Esophagus squamous epithelium (tissue), 5 donors: ENCODE data around the gene CDC25B. TPM values are rescaled to one million over a fixed set of nuclear protein-coding genes. Genes with fewer than 3 reads are reported as not detected.

Source experiments
- DNase-seq: peaks from one replicate; lab custom pipeline; 2025; lab: John Stamatoyannopoulos, UW
- H3K27ac ChIP-seq, 4 donors: fragments of 200-600 bp; sonication (generic); one replicate each; pipeline ENCODE4 v1.5.1; 2016 to 2019; ENCODE audit warnings: mild to moderate bottlenecking in 1 of 4
- H3K27me3 ChIP-seq, 4 donors: fragments of 200-600 bp; sonication (generic); 1 replicate in 3 of 4; 2 replicates in 1 of 4; pipeline versions ENCODE4 v1.5.1 to v1.6.0; 2017 to 2021; ENCODE audit warnings: antibody characterized with exemption in 1 of 4
- H3K36me3 ChIP-seq, 3 donors: fragments of 200-600 bp; sonication (generic); one replicate each; pipeline ENCODE4 v1.5.1; 2016 to 2019
- H3K4me1 ChIP-seq, 3 donors: fragments of 200-600 bp; sonication (generic); one replicate each; pipeline ENCODE4 v1.5.1; 2017 to 2019
- H3K4me3 ChIP-seq, 4 donors: fragments of 200-600 bp; sonication (generic); 1 replicate in 3 of 4; 2 replicates in 1 of 4; pipeline ENCODE4 v1.5.1; 2016 to 2019; ENCODE audit warnings: mild to moderate bottlenecking in 2 of 4, moderate library complexity in 1 of 4
- H3K9me3 ChIP-seq, 3 donors: fragments of 200-600 bp; sonication (generic); one replicate each; pipeline ENCODE4 v1.5.1; 2016 to 2019
- POLR2A ChIP-seq, 4 donors: fragments of 450-650 bp; IDR thresholded peaks; one replicate each; pipeline ENCODE4 v1.6.1; 2017; ENCODE audit warnings: antibody characterized with exemption in 4 of 4, mild to moderate bottlenecking in 4 of 4, moderate library complexity in 3 of 4
- WGBS, 2 donors: methylation state at CpG; one replicate each; pipeline ENCODE4 v1.1.5; 2018; 5-methylcytosine and 5-hydroxymethylcytosine counted together
- intact Hi-C: fragments of 100-400 bp; cut with DNase I; formaldehyde crosslinking; loops from one replicate; pipeline ENCODE4 v1.15.0; 2022
- total RNA-seq, 4 donors: library from RNA; depleted of rRNA; stranded (reverse); fragments of >200 nt; gene quantifications; one replicate each; pipeline ENCODE4 v1.1.0, GENCODE V29; 2016
- TF ChIP-seq, protein P1 (sequence below), 6 experiments: fragments of 450-650 bp in 4 of 6; fragments of 200-600 bp in 2 of 6; sonication (generic) in 2 of 6; IDR thresholded peaks; one replicate each; pipeline ENCODE4 v1.5.1; 2016 to 2019; ENCODE audit warnings: antibody characterized with exemption in 6 of 6, mild to moderate bottlenecking in 4 of 6, moderate library complexity in 4 of 6
- donor health status: DM: yes; HTN: yes; CAD: no.

Gene CDC25B
- total RNA-seq, 4 donors from 2014 or later = 15.6 to 26.2 (median 18.1) TPM

DNA sequence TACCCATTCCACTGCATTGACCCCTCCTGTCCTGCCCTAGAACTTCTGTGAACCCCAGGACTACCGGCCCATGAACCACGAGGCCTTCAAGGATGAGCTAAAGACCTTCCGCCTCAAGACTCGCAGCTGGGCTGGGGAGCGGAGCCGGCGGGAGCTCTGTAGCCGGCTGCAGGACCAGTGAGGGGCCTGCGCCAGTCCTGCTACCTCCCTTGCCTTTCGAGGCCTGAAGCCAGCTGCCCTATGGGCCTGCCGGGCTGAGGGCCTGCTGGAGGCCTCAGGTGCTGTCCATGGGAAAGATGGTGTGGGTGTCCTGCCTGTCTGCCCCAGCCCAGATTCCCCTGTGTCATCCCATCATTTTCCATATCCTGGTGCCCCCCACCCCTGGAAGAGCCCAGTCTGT lies 8.7 kb downstream of the CDC25B start:
- intact Hi-C loops = no loop called here
- TF ChIP-seq POLR2A (IDR thresholded peaks at IDR 0.05) = no peak
- no peaks in the 10 kb centered on the region for H3K9me3 ChIP-seq
- no peak overlapping the region for H3K4me3 ChIP-seq
- peak overlapping the region; percentile 68 to 97 (median 94) for H3K27ac ChIP-seq
- 82% methylated on average over 7 of the region's 11 CpGs; no CpG with 5 or more reads in 1 of the 2 donors for WGBS, 2 donors
- H3K4me1 ChIP-seq = peaks cover 48 to 90% (median 56%) of the 10 kb centered on the region in 3 donors
- peaks cover 9 to 53% (median 50%) of the 10 kb centered on the region in 3 donors for H3K36me3 ChIP-seq
- DNase-seq = no peak
- H3K27me3 ChIP-seq = no peaks in the 10 kb centered on the region

DNA sequence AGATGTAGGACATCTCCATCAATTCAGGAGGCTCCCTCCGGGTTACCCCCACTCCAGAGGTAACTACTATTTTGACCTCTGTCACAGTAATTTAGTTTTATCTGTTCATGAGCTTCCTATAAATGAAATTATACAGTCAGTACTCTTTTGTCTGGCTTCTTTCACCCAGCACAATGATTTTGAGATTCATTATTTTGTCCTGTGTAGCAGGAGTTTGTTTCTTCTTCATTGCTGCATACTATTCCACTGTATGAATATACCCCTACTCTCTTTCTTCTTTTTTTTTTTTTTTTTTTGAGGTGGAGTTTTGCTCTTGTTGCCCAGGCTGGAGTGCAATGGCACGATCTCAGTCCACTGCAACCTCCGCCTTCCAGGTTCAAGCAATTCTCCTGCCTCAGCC lies 12.4 kb downstream of the CDC25B start:
- Histone ChIP-seq H3K27me3 (no peaks in the 10 kb centered on the region), H3K9me3 (no peaks in the 10 kb centered on the region), H3K36me3 (peaks cover 0 to 20% (median 13%) of the 10 kb centered on the region in 3 donors), H3K27ac (peak overlapping the region; percentile 82 to 97 (median 94)), H3K4me1 (peaks cover 58 to 94% (median 78%) of the 10 kb centered on the region in 3 donors), H3K4me3 (peak overlapping the region in 1 of 4 donors; percentile 53)
- no peak for DNase-seq
- TF ChIP-seq, protein P1, sequence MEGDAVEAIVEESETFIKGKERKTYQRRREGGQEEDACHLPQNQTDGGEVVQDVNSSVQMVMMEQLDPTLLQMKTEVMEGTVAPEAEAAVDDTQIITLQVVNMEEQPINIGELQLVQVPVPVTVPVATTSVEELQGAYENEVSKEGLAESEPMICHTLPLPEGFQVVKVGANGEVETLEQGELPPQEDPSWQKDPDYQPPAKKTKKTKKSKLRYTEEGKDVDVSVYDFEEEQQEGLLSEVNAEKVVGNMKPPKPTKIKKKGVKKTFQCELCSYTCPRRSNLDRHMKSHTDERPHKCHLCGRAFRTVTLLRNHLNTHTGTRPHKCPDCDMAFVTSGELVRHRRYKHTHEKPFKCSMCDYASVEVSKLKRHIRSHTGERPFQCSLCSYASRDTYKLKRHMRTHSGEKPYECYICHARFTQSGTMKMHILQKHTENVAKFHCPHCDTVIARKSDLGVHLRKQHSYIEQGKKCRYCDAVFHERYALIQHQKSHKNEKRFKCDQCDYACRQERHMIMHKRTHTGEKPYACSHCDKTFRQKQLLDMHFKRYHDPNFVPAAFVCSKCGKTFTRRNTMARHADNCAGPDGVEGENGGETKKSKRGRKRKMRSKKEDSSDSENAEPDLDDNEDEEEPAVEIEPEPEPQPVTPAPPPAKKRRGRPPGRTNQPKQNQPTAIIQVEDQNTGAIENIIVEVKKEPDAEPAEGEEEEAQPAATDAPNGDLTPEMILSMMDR (IDR thresholded peaks at IDR 0.05) = no peak
- TF ChIP-seq POLR2A (IDR thresholded peaks at IDR 0.05) = no peak
- intact Hi-C loops = no loop called here
- WGBS, 2 donors = 80 to 89% methylated on average over 3 of the region's 3 CpGs

DNA sequence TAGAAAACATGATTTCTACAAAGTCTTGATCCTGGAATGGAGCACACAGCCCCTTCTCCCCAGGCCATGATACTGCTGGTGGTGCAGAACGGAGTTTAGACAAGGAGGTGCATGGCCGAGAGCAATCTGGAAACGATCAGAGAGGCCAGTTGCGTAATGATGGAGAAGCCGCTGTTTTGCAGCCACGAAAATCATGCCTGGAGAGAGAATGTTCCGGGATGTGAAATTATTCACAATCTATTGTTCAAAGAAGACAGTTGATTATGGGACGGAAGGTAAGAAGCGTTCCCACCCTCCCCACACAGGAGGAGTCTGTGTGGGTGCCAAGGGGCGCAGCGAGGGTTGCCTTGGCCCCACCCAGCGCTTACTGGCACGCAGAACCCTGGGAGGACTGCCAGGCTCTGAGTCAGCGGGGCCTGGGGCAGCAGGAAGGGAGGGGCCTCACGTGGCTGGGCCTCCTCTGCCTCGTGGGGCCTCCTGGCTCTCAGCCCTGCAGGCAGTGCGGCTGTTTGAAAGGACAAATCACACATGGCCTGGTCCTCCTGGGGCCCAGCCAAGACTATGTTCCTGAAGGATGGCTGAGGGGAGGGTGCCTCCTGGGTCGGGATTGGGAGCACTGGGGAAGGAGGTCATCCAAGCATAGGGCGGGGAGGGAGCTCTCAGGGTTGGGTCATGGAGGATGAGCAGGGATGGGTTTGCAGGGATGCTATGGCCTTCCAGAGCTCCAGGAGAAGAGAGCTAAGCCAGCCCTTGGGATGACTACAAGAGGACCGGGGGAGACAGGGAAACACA lies 15.6 kb downstream of the CDC25B start:
- peak overlapping the region; percentile 78 to 95 (median 92) for H3K27ac ChIP-seq
- no peaks in the 10 kb centered on the region for H3K36me3 ChIP-seq
- peak; percentile 72 for DNase-seq
- peaks cover 38 to 90% (median 50%) of the 10 kb centered on the region in 3 donors for H3K4me1 ChIP-seq
- 4 to 8% methylated on average over 9 to 18 of the region's 20 CpGs for WGBS, 2 donors
- no peaks in the 10 kb centered on the region for H3K27me3 ChIP-seq
- peak overlapping the region in 3 of 4 donors; percentile 33 to 64 (median 37) for H3K4me3 ChIP-seq
- intact Hi-C loops = no loop called here
- H3K9me3 ChIP-seq = no peaks in the 10 kb centered on the region
- TF ChIP-seq POLR2A (IDR thresholded peaks at IDR 0.05) = peak in 2 of 4 donors; percentile 68 to 72
- TF ChIP-seq, protein P1 (IDR thresholded peaks at IDR 0.05) = no peak

DNA sequence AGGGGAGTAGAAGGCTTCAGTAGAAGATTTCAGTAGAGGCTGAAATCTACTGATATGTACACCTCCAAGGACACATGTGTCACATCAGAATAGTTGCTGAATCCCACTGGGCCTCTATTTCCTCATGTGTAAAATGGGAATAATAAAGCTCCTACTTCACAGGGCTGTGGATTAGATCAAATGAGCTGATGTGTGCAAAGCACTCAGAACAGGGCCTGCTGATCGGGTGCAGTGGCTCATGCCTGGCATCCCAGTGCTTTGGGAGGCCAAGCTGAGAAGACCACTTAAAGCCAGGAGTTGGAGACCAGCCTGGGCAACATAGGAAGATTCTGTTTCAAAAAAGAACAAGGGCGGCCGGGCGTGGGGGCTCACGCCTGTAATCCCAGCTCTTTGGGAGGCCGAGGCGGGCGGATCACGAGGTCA lies 16.2 kb downstream of the CDC25B start:
- DNase-seq = no peak
- H3K9me3 ChIP-seq = no peaks in the 10 kb centered on the region
- TF ChIP-seq POLR2A (IDR thresholded peaks at IDR 0.05) = no peak
- TF ChIP-seq, protein P1 (IDR thresholded peaks at IDR 0.05) = peak in 1 of 6 experiments; percentile 5
- WGBS, 2 donors = 85 to 95% methylated on average over 2 to 9 of the region's 9 CpGs
- peak overlapping the region; percentile 78 to 95 (median 92) for H3K27ac ChIP-seq
- peak overlapping the region in 1 of 4 donors; percentile 64 for H3K4me3 ChIP-seq
- peaks cover 32 to 84% (median 44%) of the 10 kb centered on the region in 3 donors for H3K4me1 ChIP-seq
- no peaks in the 10 kb centered on the region for H3K27me3 ChIP-seq
- intact Hi-C loops = no loop called here
- no peaks in the 10 kb centered on the region for H3K36me3 ChIP-seq

DNA sequence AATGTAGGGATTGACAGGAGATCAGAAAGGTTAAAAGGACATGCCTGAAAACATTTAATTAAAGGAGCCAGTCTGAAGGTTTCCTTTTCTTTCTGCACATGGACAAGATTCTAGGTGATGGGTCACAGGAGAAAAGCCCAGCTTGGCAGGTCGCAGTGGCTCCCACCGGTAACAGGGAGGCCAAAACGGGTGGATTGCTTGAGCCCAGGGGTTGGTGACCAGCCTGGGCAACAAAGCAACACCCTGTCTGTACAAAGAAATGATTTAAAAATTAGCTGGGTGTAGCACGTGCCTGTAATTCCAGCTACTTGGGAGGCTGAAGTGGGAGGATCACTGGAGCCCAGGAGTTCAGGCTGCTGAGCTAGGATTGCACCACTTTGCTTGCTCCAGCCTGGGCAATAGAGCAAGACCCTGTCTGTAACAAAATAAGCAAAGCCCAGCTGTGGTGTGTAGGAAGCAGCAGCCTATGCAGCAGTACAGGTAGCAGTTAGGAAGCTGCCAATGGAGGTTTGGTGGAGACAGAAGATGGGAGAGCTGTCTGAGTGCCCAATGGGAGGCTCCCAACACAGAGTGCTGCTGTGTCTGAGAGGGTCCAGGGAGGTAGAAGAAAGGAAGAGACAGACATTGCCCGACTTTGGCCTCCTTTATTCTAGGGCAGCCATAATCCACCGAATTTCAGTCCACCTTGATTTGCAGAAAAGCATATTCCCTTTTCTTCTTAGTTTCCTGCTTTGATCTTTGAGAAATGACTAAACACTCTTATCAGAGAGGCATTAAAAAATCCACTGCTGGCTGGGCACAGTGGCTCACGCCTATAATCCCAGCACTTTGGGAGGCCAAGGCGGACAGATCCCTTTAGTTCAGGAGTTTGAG lies 17.1 kb downstream of the CDC25B start:
- intact Hi-C loops = no loop called here
- no peak for DNase-seq
- Histone ChIP-seq H3K27me3 (no peaks in the 10 kb centered on the region), H3K27ac (peak overlapping the region in 3 of 4 donors; percentile 91 to 95 (median 92)), H3K9me3 (no peaks in the 10 kb centered on the region), H3K4me3 (no peak overlapping the region), H3K4me1 (peaks cover 24 to 77% (median 37%) of the 10 kb centered on the region in 3 donors), H3K36me3 (no peaks in the 10 kb centered on the region)
- WGBS, 2 donors = 60 to 62% methylated on average over 8 of the region's 8 CpGs
- no peak for TF ChIP-seq POLR2A (IDR thresholded peaks at IDR 0.05)
- TF ChIP-seq, protein P1 (IDR thresholded peaks at IDR 0.05) = no peak
